HG03025 (cell line): ENCODE measurements around the gene RYR1.
"Not testable (repeated sequence)": the region's sequence is repeated elsewhere in the genome, so short reads cannot be mapped to it uniquely, and the experiment has no call there.

Source experiments
- ATAC-seq: cut with Tn5 transposase; IDR thresholded peaks from one replicate; pipeline ENCODE4 v1.9.1; 2021; ENCODE audit warnings: mild to moderate bottlenecking, moderate library complexity; ENCODE audit not compliant: unreplicated experiment, low FRiP score

Gene RYR1

DNA sequence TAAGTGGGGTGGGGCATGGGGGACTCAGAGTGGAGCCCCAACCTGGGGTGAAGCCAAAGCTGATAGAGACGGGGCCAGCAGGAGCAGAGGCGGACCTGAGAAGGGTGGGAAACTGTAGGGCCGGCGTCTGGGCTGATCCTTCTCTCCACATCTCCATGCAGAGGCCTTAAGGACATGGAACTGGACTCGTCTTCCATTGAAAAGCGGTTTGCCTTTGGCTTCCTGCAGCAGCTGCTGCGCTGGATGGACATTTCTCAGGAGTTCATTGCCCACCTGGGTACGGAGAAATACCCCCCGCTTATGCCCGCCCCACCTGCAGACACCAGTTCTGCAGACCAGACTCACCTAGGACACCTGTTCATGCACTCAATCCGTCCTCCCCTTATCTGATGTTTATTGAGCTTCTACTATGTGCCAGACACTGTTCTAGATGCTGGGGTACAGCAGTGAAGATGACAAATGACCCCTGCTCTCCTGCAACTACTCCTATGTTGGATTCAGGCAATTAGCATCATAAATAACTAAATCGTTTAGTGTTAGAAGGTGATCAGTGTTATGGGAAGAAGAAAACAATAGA is 74.1 kb downstream of the RYR1 start:
- ATAC-seq: no peak

DNA sequence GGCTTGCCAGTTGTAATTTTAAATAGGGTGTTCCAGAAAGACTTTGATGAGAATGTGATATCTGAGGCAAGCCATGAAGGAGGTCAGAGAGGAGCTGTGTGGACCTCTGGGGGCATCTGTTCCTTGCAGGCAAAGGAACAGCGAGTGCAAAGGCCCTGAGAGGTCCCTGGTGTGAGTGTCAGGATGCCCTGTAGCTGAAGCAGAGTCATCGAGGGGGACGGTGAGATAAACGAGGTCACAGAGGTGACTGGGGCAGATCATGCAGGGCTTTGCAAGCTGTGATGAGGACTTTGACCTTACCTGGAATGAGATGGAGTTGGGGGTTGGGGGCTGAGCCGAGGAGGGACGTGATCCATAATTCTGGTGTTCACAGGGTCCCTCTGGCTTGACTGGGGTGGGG is 75.0 kb downstream of the RYR1 start:
- no peak for ATAC-seq

GRCh38 chr19:38509027-38509426 is 75.5 kb downstream of the RYR1 start:
- ATAC-seq: no peak

GRCh38 chr19:38511074-38511708 is 77.7 kb downstream of the RYR1 start:
- ATAC-seq: no peak

- ATAC-seq: no peak
Measured at GRCh38 chr19:38512277-38512676, 78.8 kb downstream of the RYR1 start.

- ATAC-seq: not testable (repeated sequence)
Measured at GRCh38 chr19:38513156-38513555, 79.7 kb downstream of the RYR1 start.

GRCh38 chr19:38513762-38514167 is 80.3 kb downstream of the RYR1 start:
- no peak for ATAC-seq

- ATAC-seq: no peak
Measured at GRCh38 chr19:38514812-38515633, 81.5 kb downstream of the RYR1 start.

- no peak for ATAC-seq
Measured at GRCh38 chr19:38515896-38516295, 82.4 kb downstream of the RYR1 start.

DNA sequence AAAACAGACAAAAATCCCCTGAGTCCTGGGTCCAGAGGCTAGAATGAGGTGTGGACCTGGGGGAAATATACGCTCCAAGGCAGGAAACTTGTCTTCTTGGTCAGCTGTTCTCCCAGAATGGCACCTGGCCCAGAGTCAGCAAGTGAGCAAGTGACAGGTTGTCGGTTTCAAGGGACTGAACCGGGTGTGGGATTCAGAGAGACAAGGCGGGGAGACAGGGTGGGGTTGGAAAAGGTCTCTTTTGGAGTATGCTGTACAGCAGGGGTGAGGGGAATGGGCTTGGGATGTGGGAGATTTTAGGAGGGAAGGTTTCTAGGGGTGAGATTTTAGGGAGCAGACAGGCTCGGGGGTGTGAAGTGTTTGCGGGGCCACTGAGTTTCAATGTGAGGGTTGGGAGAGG is 83.3 kb downstream of the RYR1 start:
- no peak for ATAC-seq

- no peak for ATAC-seq
Measured at GRCh38 chr19:38517321-38517720, 83.8 kb downstream of the RYR1 start.

DNA sequence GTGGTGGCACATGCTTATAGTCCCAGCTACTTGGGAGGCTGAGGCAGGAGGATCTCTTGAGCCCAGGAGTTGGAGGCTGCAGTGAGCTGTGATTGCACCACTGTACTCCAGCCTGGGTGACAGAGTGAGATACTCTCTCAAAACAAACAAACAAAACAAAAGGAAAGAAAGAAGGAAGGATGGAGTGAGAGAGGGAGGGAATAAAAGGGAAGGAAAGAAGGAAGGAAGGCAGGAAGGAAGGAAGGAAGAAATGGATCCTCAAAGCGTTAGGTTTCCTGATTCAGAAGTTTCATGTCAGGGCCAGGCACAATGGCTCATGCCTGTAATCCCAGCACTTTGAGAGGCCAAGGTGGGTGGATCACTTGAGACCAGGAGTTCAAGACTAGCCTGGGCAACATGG is 84.5 kb downstream of the RYR1 start:
- not testable (repeated sequence) for ATAC-seq

DNA sequence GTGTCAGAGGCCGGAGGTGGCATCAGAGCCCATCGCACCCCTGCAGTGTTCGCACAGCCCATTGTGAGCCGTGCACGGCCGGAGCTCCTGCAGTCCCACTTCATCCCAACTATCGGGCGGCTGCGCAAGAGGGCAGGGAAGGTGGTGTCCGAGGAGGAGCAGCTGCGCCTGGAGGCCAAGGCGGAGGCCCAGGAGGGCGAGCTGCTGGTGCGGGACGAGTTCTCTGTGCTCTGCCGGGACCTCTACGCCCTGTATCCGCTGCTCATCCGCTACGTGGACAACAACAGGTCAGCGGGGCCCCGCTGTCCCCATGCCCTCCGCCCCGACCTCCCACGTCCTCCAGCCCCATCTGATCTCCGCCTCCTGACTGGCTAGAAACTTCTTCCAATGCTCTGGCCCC is 85.7 kb downstream of the RYR1 start:
- ATAC-seq: no peak

DNA sequence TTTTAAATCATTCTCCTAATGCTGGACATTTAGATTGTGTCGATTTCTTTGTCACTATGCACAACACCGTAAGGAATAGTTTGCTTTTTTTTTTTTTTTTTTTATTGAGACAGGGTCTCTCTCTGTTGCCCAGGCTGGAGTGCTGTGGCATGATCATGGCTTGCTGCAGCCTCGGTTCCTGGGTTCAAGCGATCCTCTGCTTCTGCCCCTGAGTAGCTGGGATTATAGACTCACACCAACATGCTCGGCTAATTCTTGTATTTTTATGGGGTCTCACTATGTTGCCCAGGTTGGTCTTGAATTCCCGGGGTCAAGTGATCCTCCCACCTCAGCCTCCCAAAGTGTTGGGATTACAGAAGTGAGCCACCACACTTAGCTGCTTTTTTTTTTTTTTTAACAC is 86.5 kb downstream of the RYR1 start:
- no peak for ATAC-seq

DNA sequence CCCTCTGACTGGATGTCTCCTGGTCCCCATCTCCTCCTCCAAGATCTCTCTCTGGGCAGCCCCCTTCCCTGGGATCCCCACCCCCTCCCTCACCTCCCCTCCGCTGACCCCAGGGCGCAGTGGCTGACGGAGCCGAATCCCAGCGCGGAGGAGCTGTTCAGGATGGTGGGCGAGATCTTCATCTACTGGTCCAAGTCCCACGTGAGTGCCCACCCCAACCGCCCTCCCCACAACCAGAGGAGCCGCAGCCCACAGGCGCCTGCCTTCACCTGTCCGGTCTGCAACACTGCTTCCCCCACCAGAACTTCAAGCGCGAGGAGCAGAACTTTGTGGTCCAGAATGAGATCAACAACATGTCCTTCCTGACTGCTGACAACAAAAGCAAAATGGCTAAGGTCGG is 89.4 kb downstream of the RYR1 start:
- ATAC-seq: no peak

DNA sequence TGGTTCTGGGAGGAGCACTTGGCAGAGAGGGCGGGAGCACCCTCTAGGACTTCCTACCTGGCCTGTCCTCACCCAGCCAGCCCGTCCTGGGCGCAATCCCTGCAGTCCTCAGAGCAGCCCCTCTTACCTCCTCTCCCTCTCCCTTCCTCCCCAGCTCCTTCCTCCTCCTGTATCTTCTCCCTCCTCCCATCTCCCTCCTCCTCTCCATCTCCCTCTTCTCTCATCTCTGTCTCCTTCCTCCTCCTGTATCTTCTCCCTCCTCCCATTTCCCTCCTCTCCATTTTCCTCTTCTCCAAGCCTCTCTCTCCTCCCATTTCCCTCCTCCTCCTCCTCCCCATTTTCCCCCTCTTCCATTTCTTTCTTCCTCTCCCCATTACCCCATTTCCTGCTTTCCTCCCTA is 89.8 kb downstream of the RYR1 start:
- no peak for ATAC-seq

GRCh38 chr19:38524369-38524768 is 90.9 kb downstream of the RYR1 start:
- no peak for ATAC-seq

- ATAC-seq: no peak
Measured at GRCh38 chr19:38524994-38525634, 91.6 kb downstream of the RYR1 start.

GRCh38 chr19:38526430-38526829 is 92.9 kb downstream of the RYR1 start:
- no peak for ATAC-seq

GRCh38 chr19:38527466-38528136 is 94.1 kb downstream of the RYR1 start:
- ATAC-seq: no peak
